Stimulated activated CD4-positive, alpha-beta T cell treated with anti-CD3 and anti-CD28 coated beads, Interleukin-4, amount 100 ng/mL, for 1 hour (primary cell): ENCODE results near the gene BEAN1.

Source experiments
- DNase-seq: peaks from one replicate; pipeline ENCODE4 v3.0.0-alpha.2; 2020

Gene BEAN1

DNA sequence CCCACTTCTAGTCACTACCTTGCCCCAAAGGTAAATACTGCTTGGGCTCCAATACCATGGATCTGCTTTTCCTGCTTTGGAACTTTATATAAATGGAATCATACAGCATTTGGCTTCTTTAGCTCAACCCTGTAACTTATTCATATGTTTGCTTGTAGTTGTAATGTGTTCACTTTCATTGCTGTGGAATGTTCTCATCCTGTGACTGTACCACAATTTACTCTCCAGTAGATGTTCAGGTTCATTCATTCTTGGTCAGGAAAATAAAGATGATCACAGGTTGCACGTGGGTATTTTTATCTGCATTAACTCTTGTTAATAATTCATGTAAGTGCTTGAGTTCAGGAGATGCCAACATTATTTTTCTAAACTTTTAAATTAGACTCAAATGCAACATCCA lies 6.7 kb upstream of the BEAN1 start:
- no peak for DNase-seq

DNA sequence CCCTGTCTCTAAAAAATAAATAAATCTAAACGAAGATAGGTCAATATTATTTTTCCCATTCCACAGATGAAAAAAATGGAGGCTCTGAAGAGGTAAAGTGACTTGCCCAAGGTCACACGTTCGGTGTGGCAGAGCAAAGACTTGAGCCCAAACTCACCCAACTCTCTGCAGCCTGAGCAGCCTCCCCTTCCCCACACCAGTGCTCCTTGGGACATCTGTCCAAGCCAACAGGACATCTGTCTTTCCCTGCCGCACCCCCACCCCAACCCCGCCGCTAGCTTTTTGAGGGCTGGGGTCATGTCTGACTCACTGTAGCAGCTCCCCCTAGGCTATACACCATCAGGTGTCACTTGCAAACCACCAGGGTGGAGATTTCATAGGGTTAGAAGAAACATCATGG lies 5.2 kb upstream of the BEAN1 start:
- DNase-seq, result no peak

DNA sequence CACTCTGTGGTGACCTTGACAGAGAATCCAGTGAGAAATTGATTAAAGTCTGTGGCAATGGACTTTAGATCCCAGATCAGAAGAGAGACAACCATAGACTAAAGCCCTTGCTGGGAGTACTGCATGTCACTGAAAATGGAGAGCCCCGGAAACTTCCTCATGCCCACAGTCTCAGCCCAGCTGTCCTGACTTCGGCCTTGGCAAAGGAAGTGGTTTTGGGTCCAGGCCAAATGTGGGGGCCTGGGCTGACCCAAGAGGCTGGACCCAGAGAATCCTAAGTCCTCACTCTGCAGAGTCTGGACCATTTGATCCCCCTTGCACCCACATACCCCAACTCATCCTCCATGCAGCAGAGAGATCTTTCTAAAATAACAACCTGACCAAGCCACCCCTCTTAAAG lies 4.7 kb upstream of the BEAN1 start:
- DNase-seq, result no peak

DNA sequence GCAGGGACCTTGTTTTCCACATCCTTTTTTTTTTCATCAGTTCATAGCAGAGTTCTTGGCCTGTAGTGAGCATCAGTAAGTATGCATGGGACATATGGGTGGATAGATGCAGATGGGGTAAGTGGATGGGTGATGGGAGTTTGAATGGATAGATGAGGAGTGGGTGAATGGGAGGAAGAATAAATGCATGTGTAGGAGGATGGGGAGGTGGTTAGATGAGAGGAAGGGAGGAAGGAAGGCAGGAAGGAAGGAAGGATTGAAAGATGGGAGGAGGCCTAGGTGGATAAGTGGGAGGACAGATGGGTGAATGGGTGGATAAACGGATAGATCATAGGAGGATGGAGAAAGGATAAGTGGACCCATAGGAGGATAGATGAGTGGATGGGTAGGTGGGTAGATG lies 3.9 kb upstream of the BEAN1 start:
- DNase-seq, result no peak

DNA sequence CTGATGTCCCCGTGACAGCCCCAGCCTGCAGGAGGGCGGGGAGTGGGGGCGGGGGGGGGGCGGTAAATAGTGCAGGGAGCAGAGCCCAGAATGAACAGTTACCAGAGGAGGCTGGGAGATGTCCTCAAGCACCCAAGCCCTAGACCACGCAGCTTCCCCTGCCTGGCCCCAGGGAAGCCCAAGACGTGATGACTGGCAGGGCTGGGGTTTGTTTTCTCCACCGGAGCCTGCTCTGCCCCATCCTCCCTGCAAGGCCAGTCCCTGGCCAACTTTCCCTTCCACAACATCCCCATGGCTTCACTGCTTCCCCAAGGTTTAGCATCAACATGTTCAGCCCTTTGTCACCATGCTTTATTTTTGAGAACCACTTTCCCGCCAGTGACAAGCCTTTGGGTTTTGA lies 1.4 kb upstream of the BEAN1 start:
- no peak for DNase-seq

DNA sequence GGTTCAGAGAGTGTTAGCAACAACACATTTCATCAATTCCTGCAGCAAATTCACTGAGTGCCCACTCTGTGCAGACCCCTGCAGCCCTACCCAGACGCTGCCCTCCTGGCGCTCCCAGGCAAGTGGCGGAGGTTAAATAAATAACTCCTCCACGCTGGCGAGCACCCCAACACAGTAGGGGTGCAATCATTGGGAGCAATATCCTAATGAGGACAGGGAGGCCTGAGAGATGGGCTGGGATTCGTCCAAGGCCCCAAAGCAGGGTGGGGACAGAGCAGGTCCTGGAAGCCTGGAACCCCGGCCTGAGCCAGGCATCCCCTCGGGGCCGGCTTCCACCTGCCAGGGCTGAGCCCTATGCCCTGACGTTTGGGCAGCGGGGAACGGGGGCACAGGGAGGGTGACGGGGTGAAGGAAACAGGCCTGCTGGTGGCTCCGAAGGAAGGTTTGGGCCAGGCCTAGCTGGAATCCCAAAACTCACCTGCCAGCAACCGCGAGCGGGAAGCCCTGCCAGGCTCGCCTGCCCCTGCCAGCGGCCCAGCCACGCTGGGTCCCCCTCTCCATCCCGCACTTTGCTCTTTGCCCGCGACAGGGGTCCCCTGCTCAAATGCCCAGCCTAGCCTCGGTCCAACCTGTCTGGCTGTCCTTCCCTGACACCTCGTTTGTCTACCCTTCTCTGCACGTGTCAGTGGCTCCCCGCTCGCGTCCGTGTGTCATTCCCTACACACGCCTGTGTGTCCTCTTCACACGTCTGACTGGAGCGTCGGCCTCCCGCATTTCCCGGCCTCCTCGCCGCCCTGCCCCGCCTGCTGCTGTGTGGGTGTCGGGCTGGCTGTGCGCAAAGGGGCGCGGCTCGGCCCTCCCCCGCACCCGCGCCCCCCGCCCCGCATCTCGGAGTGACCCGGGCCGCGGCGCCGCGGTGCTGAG lies 721 bp upstream of the BEAN1 start:
- DNase-seq, result no peak

DNA sequence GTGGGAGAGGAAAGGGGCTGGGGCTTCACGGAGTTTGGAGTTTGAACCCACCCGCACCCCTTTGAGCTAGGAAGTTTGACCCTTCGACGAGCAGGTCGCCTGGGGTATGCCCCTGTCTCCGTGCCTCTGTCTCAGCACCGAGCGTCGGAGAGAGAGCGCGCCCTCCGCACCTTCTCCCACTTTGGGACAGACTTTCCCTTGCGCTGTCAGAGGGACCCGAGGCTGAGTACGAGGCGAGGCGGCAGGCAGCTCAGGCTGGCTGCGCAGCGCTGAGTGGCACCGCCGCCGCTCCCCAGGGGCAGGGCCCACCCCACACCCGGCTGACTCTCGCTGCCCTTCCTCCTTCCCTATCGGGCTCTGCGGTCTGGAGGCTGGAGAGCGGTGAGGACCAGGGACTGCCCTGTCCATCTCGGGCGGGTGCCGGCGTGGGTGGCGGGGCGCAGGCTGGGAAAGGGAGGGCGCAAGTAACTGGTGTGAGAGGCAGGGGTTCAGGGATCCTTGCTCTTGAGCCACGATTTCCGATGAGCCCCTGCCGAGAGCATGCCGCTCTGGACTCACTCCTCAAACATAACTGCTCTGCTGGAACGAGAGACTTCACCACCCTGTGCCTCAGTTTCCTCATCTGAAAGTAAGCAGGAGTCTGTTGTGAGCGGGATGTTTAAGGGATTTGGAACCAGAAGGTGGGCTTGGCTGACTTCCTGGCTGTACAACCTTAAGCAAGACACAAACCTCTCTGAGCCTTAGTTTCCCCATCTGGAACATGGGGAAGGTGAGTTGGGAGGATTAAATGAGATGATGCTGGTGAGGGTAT lies 981 bp downstream of the BEAN1 start:
- no peak for DNase-seq

DNA sequence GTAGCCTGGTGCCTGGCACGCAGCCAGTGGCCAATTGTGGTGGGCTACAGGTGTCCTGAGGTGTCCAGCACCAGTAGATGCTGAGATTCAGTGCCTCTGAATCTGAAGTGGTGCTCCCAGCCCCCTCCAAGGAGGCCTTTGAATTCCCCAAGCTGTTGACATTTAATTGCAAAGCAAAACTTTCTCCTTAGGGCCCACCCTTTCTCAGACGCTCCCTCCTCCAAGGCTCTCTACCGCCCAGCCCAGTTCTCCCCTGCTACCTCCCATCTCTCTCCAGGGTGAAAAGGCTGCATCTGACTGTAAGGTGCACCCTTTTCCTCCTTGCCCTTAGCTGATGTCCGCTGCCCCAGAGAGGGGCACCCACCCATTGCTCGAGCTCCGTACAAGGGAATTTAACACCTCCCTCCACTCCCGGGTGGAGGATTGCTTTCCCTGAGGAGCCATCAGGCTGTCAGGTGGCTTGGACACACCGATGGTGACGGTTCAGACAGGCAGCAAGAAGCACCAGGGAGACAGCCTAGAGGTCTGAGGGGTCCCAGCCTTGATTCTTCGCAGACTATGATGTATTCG lies 1.7 kb downstream of the BEAN1 start:
- no peak for DNase-seq

DNA sequence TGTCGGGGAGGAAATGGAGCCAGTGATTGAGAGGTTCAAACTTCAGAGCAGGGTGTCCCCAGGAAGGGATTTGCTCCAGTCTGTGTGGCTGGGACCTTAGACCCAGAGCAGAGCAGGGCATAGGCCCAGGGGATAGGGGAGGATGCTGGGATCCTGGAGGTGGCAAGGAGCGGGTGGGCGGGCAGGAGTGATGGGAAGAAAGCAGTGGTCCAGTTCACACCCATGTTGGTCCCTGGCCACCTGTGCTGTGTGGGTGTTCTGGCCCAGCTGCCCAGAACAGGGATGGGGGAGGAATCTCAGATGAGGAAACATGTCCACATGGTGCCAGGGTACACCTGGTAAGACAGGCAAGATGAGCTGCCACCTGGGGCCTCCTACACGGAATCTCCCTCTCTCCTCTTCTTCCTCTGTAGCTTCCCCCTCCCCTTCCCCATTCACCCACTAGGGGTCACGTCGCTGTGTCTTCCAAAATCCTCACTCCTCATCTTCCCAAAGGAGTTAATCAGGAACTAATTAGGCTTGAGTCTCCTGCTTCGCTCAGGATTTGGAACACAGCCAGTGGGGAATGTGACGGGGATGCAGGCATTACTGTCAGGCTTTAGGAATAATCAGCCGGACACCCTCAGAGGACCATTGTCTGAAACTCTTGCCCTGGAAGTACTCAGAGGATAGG lies 2.3 kb downstream of the BEAN1 start:
- DNase-seq, result no peak

DNA sequence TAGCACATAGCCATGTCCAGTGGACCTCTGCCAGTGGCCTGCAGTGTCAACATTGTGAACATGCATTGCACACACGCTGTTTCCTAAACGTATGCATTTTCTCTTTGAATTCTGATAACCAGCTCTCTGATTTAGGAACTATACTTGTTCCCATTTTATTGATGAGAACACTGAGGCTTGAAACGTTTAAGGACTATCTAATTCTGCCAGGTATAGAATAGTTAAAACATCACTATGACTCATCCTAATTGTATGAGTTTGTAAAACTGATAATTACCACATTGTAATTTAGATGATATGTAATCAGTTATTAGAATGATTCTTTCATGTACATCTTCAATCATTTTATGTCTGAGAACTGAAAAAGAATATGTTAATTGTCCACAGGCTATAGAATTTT lies 3.1 kb downstream of the BEAN1 start:
- DNase-seq, result no peak

DNA sequence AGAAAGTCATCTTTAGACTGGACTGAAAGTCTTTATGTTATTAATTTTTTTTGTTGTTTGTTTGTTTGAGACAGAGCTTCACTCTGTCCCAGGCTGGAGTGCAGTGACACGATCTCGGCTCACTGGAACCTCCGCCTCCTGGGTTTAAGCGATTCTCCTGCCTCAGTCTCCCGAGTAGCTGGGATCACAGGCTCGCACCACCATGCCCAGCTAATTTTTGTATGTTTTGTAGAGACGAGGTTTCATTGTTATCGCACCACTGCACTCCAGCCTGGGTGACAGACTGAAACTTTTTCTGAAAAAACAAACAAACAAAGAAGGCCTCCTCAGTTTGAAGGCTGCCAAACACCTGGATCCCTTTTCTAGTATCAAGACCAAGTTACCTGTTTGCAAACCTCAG lies 4.7 kb downstream of the BEAN1 start:
- no peak for DNase-seq

DNA sequence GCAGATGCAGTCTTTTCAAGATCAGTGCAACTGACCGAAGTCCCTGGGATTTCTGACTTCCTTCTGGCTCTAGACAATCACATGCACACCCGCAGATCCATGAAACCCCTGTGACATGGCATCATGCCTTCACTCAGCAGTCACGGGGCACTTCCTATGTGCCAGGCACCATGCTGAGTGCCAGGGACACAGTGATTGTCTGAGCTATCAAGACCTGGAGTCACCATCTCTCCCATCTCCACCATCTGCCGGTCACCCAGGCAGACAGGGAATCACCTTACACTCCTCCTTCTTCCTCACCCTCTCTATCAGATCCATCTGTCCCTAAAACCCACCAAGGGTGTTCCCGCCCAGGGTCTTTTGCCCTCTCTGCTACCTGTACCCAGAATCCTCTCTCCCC lies 5.3 kb downstream of the BEAN1 start:
- DNase-seq, result no peak

DNA sequence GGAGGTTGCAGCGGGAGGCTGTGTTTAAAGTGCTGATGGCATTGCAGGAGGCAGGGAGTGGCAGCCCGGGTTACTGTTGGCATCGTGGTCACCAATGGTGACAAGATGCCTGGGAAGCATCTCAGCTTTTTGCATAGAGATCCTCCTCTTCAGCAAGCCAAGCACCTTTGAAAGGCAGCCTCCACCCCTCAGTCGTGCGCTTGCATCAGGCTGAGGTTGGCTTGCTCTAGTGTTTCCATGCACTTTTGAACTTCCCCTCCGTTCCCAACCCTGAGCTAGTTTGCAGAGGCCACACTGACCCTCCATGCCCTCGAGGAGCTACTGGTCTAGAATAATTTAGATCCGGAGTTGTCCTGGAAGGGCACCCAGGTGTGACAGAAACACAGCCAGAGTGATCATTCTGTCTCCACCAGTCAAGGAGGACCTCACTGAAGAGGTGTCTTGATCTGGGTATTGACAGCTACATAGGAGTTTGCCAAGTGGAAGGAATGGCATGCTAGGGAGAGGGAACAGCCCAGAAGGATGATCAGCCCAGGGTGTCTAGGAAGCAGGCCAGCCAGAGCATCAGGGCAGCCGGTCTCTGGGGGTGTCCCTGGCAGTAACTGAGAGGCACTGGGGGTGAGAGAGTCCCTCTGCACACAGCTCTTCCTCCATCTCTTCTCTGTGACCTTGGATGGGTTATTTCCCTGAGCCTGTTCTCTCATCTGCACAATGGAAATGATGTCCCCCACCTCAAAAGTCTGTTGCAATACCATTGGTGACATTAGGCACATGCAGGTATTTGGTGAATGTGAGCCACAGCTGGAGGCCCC lies 7.7 kb downstream of the BEAN1 start:
- DNase-seq, result no peak

DNA sequence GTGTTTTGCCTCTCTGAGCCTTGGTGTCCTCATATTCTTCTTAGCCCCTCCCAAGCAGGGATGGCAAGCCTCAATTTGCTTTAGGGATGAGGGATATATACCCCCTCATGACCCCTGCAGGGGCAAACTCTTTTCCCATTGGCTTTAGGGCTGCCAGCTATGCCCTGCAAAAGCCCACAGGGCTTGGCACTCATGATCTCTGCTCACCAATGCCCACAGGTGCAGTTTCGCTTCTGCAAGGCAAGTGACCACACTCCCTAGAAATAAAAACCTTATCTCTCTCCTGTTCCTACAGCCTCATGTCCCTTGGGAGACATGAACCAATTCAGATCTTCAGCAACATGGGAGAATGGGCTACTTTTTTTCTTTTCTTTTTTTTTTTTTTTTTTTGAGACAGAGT lies 8.8 kb downstream of the BEAN1 start:
- no peak for DNase-seq

DNA sequence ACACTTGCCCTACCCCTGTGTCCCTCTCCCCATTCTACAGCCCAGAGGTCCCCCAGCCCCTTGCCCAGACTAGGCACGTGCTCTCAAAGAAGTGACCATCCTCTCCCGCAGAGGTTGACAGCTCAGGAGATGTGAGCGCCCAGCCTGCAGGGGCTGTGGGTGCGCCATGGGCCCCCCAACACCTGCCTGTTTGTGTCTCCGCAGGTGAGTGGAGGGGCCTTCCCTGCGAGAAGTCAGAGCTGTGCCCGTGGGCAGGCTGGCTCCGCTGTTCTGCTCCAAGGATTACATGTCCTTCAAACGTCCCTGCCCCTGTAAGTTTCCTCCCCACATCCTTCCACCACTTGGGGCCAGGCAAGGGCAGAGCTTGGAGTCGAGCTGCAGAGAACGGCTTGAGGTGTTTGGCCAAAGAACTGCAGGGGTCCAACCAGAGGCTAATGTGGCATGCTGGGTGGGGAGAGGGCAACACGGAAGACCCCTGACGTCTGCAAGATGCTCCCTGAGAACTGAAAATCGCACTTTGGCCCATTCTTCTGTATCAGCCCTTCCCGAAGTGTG lies 10.4 kb downstream of the BEAN1 start:
- DNase-seq, result no peak

DNA sequence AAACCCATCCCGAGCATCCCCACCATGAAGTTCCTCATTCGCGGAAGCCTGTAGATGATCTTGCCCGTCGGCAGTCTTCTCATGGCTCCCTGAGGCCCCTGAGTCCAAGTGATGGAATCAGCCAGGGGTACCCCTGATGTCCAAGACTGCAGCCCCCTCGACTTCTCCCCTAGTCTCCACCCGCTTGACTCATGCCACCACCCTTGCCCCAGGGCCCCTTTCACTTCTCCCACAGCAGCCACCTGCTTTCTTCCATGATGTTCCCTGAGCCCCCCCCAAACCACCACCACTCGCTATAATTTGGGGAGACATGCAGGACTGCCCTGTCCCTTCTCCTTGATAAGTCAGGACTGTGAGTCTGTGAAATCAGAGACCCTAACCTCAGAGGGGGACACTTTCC lies 11.4 kb downstream of the BEAN1 start:
- DNase-seq, result no peak

DNA sequence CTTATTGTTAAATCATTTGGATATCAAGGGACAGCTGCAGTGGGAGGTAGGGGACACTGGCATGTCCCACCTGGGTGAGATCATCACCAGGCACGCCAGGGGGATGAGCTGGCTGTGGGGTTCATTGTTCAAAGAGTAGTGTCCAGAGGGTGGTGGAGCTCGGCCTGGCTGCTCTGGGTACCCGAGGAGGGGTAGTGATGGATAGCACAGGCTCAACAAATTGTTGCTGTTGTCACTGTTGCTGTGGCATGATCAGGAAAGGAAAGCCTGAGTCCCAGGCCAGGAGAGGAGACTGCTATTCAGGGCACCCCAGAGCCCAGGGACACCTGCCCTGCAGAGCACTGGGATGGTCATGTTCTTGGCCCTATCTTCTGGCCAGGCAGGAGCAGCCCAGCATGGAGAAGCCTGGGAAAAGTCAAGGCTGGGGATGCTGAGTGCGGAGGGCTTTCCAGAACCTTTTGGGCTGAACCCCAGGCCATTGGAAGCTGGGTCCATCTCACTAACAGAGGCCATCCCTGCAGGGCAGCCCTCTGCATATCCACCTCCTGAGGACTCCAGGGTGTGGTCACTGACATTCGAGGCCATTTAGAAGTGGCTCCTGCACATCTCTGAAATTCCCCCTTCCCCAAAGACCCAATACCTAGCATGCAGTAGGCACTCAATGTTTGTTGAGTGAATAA lies 12.1 kb downstream of the BEAN1 start:
- no peak for DNase-seq

DNA sequence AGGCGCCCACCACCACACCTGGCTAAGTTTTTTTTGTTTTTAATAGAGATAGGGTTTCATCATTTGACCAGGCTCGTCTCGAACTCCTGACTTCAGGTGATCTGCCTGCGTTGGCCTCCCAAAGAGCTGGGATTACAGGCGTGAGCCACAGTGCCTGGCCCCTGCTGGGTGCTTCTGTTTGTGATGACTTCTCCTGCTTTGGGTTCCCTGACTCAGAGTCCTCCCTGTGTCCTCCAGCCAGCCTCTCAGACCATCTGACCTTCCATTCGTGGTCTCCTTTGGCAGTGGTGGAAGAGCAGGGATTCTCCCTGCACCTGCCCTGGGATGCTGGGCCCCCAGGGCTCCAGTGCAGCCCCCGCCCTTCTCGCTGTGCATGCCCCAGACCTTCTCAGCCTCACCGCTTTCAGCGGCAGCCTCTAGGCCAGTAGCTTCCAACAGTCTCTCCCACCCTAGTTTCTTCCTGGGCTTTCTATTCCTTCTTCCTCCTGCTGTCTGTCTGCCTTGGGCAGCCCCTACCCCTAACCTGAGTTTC lies 13.2 kb downstream of the BEAN1 start:
- no peak for DNase-seq

DNA sequence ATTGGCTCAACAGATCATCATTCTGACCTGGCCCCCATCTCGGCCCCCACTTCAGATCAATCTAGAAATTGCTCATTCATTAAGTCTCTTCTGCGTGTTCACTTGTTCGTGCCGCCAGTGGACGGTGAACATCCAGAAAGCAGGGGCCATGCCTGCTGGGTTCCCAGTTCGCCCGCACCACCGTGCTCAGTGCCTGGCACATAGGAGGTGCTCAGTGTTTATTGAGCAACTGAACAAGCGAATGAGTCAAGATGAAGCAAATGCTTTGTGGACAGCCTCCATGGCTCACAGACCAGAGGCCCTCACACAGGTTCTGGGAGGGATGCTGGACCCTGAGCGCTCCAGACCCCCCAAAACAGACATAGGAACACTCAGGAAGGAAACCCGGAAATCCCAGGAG lies 13.9 kb downstream of the BEAN1 start:
- DNase-seq, result no peak

DNA sequence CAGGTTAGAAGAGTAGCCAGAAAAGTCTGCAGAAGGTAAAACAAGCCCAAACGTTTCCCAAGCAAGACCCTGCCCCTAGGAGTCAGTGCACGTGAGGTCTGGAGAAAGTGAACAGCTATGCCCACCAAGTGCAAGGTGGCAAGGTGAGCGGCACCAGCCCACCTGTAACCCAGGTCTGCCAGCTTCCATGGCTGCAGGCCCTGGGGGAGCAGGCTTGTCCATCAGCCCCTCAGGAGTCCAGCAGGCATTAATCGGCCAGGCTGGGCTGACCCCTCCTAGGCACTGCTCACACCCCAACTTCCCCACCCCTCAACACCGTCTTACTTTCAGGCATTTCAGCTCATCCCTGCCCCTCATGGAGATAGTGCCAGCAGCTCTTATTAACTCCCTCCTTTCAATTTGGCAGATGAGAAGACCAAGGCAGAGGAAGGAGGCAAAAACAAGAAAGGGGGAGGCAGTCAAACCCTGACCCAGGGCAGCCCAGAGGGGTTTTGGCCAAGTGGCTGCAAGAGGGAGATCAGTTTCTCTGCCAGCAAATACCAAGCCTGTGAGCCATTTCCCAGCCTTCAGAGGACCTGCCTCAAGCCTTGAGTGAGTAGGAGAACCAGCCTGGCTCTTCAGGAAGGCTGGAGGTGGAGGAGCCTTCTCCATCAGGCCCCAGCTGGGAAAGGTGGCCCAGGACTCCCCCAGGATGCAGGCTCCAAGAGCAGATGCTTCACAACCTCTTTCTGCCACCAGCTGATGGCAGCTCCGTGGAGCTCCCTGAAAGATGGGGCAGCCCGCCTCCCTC lies 14.7 kb downstream of the BEAN1 start:
- DNase-seq, result no peak
